Measurements from ENCODE around the gene QRICH1. TPM values are rescaled to one million over a fixed set of nuclear protein-coding genes. Genes with fewer than 3 reads are reported as not detected.

QRICH1 gene, protein sequence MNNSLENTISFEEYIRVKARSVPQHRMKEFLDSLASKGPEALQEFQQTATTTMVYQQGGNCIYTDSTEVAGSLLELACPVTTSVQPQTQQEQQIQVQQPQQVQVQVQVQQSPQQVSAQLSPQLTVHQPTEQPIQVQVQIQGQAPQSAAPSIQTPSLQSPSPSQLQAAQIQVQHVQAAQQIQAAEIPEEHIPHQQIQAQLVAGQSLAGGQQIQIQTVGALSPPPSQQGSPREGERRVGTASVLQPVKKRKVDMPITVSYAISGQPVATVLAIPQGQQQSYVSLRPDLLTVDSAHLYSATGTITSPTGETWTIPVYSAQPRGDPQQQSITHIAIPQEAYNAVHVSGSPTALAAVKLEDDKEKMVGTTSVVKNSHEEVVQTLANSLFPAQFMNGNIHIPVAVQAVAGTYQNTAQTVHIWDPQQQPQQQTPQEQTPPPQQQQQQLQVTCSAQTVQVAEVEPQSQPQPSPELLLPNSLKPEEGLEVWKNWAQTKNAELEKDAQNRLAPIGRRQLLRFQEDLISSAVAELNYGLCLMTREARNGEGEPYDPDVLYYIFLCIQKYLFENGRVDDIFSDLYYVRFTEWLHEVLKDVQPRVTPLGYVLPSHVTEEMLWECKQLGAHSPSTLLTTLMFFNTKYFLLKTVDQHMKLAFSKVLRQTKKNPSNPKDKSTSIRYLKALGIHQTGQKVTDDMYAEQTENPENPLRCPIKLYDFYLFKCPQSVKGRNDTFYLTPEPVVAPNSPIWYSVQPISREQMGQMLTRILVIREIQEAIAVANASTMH
- 187 TPM for total RNA-seq

DNA sequence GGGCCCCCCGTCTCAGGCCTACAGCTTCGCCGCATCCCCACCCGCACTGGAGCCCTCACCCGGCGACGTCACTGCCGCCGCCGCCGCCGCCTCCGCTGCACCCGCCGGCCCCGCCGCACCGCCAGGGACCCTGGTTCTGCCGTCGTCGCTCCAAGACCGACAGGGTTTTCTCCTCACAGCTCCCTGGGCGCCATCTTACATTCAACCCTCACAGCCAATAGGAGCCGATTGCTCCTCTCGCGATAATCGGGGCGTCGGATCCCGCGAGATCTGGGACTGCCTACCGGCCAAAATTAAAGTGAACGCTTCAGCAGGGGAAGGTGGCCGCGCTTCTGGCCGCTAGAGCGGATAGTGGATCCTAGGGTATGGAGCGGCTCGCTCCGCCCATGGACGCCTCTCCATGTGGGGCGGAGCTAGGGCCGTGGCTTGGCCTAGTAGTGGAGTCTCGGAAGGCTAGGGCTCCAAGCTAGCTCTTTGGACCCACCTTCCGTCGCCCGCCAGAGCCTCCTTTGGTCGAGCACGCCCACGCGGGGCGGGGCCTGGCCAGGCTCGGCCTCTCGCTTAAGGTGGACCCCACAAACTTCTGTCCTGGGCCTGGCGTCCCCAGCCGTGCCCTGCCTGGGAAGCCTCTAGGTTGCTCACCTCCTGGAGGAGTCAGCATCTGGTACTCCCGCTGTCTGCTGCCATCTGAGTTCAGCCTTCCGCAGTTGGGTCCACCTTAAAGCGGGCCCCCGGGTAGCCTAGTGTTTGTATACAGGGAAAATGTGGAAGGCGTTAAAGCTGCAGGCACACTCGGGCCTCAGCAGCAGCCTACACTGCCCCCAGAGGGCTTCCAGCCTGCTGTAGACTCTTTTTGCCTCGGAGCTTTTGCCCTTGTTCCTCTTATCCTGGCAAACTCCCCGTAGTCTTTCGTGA lies at the start of gene QRICH1:
Gene QRICH1 (minus strand): TSS at position 219 of the 915 bp plus-strand sequence. CDS start 17,054 bp downstream, outside the sequence.

DNA sequence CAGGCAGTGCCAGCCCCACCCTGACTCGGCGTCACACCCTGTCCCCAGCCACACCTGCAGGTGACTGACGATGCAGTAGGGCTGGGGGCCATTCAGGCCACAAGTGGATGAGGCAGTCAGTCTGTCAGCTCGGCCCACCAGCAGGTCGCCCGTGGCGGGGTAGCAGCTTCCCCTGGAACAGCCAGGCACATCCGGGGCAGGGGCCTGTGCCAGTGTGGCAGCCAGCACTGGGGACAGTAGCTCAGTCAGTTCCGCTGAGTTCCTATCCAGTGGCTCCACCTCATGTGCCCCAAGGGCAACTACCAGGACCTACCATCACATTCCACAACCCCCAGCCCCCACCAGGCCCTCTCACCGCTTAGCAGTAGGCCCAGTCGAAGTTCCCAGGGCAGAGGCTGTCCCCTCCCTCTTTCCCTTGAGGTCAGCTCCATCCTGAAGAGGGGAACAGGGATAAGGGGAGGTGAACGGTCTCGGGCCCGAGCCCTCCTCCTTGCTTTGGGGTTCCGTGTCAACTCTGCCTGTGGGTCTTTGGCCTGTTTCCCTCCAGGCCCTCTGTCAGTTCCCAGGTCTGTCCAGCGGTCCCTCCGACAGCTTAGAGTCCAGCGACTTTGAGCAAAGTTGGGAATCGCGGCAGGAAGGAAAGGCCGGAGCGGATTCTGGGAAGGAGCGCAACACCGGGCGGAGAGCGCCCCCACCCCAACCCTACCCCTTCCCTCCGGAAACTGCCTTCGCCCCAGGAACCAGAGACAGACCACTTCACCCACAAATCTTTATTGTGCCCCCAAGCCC lies 38.8 kb upstream of the QRICH1 start, which contains the start of gene LAMB2:
Gene LAMB2 (minus strand): TSS at position 614 of the 789 bp plus-strand sequence. CDS start 183 bp downstream, at position 431.

DNA sequence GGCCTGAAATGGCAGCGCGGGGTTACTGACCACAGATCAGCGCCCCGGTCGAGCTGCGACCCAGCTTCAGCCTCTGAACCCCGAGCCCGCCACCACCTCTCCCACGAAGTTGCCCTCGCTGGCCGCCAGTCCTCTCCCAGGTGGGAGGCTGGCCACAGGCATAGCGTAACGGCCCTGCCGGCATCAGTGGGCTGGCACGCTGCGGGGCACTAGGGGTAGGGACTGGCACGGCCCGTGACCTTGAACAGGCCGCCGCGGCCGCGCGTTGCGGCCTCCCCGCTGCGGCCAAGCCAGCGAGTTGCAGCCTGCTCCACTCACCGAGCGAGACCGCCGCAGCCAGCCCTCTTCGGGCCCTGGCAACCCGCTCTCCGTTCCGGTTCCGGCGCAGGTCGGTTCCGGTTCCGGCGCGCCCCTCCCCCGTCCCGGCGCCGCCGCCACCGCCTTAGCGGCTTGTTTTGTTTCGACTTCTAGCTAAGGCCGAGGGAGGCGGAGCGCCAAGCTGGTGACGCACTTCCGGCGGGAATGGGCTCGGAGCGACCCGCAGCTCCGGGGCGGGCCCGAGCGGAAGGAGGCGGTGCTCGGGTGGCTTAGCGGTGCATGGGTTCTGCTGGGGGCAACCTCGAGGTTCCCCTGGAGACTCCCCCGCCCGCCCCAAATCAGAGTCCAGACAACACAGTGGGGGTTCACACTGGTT lies 26.7 kb upstream of the QRICH1 start, which contains the start of gene USP19:
Gene USP19 (minus strand): TSS at position 386 of the 694 bp plus-strand sequence. CDS start 1,678 bp downstream, outside the sequence.

DNA sequence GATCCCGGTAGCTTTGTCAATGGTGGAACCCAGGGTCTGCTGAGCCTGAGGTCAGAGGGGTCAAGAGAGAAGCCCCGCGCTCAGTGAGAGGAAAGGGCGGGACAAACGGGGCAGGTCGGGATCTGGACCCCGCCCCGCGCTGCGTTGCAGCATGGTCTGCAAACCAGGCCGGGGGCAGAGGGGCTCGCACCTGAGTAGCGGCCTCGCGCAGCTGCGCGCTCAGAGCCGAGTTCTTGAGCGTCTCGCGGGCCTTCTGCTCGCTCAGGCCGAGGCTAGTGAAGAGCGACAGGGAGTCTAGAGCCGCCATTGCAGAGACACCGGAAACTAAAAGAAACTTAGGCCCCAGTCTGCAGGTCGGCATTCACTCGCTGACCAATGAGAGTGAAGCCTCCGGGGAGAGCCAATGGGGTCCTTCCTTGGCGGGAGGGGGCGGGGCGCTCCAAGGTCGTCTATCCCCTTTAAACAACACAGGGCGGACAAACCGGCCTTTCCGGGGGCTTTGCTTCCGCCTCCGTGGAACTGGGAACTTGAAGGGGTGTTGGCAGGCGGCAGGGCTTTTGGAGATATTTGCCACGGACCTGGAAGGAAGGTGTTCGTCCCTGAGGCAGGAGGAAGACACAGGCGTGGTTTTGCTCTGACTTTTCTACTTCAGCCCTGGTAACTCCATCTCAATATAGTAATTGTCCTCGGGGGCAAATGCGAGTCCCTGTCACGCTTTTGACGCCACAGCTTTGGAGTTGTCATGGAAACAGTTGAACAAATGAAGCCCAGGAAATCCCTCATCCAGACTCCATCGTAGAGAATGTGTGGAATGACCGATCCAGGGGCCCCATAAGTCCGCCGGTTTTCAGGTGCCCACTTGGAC lies 10.8 kb upstream of the QRICH1 start, which contains the start of gene QARS1:
Gene QARS1 (minus strand): TSS at position 331 of the 865 bp plus-strand sequence. CDS start 24 bp downstream, at position 307.

DNA sequence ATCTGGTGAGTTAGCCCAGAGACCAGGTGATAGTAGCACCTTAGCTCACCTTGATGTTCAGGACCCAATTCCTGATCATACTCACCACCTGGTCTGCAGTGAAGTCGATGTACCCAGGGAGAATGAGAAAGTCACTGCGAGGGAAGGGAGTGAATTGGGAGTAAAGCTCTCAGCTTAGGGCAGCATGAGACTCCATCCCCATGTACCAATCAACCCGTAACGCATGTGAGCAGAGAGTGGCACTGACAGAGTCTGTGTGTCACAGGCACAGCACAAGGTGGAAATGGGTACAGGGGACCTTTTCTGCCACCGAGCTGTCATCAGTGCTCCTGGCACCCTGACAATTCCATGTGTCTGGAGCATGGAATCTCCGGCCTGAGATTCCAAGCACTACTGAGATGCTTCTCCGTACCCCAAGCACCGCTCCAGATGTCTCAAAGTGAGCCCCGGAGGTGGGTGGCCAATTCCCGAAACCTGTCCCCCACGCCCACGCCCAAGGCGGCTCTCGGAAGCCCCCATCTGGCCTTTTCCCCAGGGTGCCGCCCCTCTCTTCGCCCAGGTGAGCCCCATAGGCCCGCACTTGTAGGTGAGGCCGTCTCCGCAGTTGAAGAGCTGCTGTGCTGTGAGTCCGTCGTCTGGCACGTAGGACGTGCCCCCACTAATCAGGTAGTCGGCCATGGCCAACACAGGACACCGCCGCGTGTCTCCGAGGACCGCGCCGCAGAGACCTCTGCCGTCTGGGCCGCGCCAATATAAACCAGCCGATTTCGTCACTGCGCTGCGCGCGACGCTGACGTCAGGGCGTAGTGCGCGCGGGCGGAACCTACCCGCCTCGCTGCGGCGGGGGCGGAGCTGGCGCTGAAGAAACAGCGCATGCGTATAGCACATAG lies 65.0 kb downstream of the QRICH1 start, which contains the start of gene IMPDH2:
Gene IMPDH2 (minus strand): TSS at position 726 of the 890 bp plus-strand sequence. CDS start 48 bp downstream, at position 678.

DNA sequence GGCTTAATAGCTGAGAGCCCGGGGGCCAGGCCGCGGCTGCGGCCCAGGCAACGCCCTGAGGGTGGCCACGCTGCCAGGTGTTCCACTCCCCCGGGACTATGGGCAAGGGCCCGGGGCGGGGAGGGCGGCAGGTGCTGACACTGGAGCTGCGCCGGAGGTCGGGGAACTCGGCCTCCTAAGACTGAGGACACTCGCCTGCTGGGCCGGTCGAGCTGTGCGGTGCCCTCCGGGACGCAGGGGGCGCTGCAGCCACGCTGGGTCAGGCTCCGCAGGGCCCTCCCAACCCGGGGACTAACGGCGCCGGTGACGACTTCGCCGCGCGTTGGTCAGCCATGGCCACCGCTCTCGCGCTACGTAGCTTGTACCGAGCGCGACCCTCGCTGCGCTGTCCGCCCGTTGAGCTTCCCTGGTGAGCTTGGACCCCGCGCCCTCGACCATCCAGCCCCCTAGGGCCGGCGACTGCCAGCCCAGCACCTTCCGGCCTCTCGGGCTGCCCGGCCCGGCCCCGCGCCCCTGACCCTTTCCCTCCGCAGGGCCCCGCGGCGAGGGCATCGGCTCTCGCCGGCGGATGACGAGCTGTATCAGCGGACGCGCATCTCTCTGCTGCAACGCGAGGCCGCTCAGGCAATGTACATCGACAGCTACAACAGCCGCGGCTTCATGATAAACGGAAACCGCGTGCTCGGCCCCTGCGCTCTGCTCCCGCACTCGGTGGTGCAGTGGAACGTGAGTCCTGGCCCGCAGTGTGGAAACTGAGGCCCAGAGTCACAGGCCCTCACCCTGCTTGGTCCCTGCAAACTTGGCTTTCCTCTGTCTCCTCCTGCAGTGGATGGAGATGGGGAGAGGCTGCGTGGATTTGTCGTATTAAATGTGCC lies 71.8 kb downstream of the QRICH1 start, which contains the start of gene NDUFAF3:
Gene NDUFAF3 (plus strand): TSS at position 309 of the 875 bp plus-strand sequence. CDS start 24 bp downstream, at position 333.

DNA sequence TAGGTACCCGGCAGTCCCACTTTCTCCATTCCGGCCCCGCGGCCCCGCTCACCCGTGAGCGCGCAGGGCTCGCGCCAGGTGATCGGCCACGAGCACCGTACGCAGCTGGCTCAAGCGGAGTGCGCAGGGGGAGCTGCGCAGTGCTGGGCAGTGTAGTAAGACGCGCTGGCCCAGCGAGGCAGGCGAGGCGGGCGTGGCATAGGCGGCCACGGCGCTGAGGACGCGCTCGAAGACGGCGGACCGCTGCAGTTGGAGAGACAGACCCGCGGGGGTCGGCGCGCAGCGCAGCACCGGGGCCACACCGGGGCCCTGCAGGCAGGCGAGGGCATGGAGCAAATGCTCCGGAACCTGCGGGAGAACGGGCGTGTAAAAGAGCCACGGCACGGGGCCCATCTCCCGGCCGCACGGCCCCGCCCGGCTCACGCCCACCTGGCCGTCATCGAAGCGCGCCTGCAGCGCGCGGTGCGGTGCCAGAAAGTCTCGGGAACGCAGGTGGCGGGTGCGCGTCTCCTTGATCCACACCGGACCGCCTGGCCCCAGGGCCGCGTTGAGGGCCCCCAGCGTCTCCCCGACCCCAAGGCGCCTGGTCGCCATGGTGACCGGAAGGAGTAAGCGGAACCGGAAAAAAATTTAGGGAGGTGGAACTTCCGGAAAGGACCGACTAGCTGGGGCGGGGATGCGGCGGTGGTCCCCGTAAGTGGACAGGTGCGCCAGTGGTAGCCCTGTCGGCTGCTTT lies 75.7 kb downstream of the QRICH1 start, which contains the start of gene DALRD3:
Gene DALRD3 (minus strand): TSS at position 610 of the 736 bp plus-strand sequence. CDS start 16 bp downstream, at position 594.

DNA sequence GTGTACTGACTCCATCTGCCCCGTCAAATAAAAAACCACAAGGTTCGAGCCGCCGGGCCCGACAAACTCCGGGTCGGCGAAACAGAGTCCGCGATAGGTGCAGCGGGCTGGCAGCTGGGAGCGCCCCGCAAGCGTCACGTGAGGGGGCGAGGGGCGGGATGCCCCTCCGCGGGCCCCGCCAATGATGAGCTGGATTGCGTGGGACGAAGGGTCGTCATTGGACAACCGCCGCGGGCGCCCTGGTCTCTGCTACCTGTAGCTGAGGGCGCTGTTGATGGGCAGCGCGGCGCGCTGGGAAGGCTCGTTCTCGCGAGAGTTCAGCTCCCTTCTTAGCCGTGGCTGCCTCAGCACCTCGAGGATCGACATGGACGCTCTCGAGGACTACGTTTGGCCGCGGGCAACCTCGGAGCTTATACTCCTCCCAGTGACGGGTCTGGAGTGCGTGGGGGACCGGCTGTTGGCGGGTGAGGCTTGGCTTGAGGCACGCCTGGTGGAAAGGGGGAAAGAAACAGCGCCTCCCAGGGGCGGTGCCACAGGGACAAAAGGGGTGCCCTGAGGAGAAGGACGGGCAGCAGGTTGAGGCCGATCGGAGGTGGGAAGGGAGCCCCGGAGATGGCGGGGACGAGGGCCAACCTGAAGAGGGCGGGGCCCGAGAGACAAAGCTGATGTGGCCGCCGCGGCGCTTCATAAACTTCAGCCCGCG lies 86.7 kb downstream of the QRICH1 start, which contains the start of gene WDR6:
Gene WDR6 (plus strand): TSS at position 324 of the 703 bp plus-strand sequence. CDS start 41 bp downstream, at position 365.

DNA sequence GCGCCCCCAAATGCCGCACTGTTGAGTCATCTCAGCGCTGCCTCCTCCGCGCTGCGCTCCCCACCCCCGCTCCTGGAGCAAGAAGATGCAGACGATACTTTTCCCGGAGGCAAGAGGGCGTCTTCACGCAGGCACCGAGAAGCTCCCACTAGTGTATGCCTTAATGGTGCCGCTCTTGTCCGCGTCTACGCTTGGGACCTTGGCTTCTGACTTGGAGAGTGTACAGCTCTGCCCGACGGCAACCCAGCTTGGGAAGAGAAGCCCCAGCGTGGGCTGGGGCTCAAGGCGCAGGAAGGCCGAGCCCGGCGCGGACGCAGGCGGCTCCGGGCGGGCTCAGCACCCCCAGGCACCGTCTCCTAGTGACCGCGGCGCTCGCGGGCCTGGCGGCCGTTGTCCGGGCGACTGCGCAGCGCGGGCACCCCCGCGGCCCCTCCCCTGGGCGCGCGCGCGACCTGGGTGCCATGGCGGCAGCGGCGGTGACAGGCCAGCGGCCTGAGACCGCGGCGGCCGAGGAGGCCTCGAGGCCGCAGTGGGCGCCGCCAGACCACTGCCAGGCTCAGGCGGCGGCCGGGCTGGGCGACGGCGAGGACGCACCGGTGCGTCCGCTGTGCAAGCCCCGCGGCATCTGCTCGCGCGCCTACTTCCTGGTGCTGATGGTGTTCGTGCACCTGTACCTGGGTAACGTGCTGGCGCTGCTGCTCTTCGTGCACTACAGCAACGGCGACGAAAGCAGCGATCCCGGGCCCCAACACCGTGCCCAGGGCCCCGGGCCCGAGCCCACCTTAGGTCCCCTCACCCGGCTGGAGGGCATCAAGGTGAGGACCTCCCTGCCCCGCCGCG lies 103.9 kb downstream of the QRICH1 start, which contains the start of gene P4HTM:
Gene P4HTM (plus strand): TSS at position 446 of the 840 bp plus-strand sequence. CDS start 16 bp downstream, at position 462.

Small RNAs within 50 kb of the gene (small RNA-seq; reads per million reads assigned to genes)
- gene MIR191 (ENCODE audit: low replicate concordance) (3,021 reads per million, percentile 99 among the genes with 10 or more reads in this experiment), gene MIR425 (ENCODE audit: low replicate concordance) (73.6 reads per million, percentile 95 among the genes with 10 or more reads in this experiment), gene RN7SL182P (ENCODE audit: low replicate concordance) (not detected)

Other genes starting within 250 kb of the QRICH1 start
- 26.3 TPM for gene PRKAR2A, start 246.2 kb downstream of the QRICH1 start, total RNA-seq
- 7.2 TPM for gene SLC25A20, start 195.2 kb downstream of the QRICH1 start, total RNA-seq
- 120 TPM for gene ARIH2, start 175.2 kb downstream of the QRICH1 start, total RNA-seq
- 78.3 TPM for gene P4HTM, start 103.8 kb downstream of the QRICH1 start, total RNA-seq
- 131 TPM for gene WDR6, start 86.7 kb downstream of the QRICH1 start, total RNA-seq
- 53.2 TPM for gene DALRD3, start 75.5 kb downstream of the QRICH1 start, total RNA-seq
- gene NDUFAF3, start 72.0 kb downstream of the QRICH1 start, total RNA-seq, result 43.8 TPM
- gene IMPDH2, start 64.7 kb downstream of the QRICH1 start, total RNA-seq, result 133 TPM
- gene QARS1, start 10.7 kb upstream of the QRICH1 start, total RNA-seq, result 170 TPM
- gene USP19, start 26.8 kb upstream of the QRICH1 start, total RNA-seq, result 63.9 TPM
- gene LAMB2, start 39.0 kb upstream of the QRICH1 start, total RNA-seq, result 69.2 TPM
- 24.7 TPM for gene CCDC71, start 72.3 kb upstream of the QRICH1 start, total RNA-seq
- 11.0 TPM for gene KLHDC8B, start 77.5 kb upstream of the QRICH1 start, total RNA-seq
- gene C3orf62, start 183.2 kb upstream of the QRICH1 start, total RNA-seq, result 8.5 TPM
- gene USP4, start 246.0 kb upstream of the QRICH1 start, total RNA-seq, result 48.8 TPM